ENCODE data around the gene RYR1.

The RYR1 gene

DNA sequence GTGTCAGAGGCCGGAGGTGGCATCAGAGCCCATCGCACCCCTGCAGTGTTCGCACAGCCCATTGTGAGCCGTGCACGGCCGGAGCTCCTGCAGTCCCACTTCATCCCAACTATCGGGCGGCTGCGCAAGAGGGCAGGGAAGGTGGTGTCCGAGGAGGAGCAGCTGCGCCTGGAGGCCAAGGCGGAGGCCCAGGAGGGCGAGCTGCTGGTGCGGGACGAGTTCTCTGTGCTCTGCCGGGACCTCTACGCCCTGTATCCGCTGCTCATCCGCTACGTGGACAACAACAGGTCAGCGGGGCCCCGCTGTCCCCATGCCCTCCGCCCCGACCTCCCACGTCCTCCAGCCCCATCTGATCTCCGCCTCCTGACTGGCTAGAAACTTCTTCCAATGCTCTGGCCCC is 85.7 kb downstream of the RYR1 start:
- no peak for DNase-seq

GRCh38 chr19:38519988-38520387 is 86.5 kb downstream of the RYR1 start:
- no peak for DNase-seq

DNA sequence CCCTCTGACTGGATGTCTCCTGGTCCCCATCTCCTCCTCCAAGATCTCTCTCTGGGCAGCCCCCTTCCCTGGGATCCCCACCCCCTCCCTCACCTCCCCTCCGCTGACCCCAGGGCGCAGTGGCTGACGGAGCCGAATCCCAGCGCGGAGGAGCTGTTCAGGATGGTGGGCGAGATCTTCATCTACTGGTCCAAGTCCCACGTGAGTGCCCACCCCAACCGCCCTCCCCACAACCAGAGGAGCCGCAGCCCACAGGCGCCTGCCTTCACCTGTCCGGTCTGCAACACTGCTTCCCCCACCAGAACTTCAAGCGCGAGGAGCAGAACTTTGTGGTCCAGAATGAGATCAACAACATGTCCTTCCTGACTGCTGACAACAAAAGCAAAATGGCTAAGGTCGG is 89.4 kb downstream of the RYR1 start:
- no peak for DNase-seq

- no peak for DNase-seq
Observed at GRCh38 chr19:38523319-38523718, 89.8 kb downstream of the RYR1 start.

- DNase-seq: no peak
Observed at GRCh38 chr19:38524369-38524768, 90.9 kb downstream of the RYR1 start.

GRCh38 chr19:38524994-38525634 is 91.6 kb downstream of the RYR1 start:
- no peak for DNase-seq

DNA sequence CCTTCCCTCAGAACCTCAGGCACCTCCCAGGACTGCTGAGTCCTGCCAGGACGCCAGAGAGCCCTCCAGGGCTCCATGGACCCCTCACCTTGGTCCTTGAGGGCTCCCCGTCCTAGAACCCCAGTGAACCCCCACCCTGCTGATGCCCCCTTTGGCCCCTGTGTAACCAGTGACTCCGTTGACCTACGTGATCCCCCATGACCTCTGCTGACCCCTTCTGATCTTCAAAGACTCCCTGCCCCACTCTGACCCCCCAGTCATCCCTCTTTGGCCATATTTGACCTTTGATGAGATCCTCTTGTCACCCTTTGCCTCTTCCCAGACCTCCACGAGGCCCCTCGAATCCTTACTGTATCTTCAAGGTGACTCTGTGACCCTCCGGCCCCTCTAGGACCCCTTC is 92.9 kb downstream of the RYR1 start:
- no peak for DNase-seq

- no peak for DNase-seq
Observed at GRCh38 chr19:38527466-38528136, 94.1 kb downstream of the RYR1 start.

GRCh38 chr19:38528213-38528755 is 94.8 kb downstream of the RYR1 start:
- no peak for DNase-seq

GRCh38 chr19:38528931-38529330 is 95.4 kb downstream of the RYR1 start:
- DNase-seq: no peak

DNA sequence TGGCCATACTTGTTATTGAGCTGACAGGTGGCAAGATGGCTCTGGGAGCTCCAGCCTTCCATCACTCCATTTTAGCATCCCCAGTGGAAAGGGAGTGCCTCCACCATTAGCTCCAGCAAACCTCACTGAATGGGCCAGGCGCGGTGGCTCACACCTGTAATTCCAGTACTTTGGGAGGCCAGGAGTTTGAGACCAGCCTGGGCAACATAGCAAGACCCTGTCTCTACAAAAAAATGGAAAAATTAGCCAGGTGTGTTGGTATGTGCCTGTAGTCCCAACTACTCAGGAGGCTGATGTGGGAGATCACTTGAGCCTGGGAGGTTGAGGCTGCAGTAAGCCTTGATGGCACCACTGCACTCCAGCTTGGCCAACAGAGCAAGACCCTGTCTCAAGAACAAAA is 98.0 kb downstream of the RYR1 start:
- no peak for DNase-seq

GRCh38 chr19:38532939-38533338 is 99.4 kb downstream of the RYR1 start:
- DNase-seq: no peak

DNA sequence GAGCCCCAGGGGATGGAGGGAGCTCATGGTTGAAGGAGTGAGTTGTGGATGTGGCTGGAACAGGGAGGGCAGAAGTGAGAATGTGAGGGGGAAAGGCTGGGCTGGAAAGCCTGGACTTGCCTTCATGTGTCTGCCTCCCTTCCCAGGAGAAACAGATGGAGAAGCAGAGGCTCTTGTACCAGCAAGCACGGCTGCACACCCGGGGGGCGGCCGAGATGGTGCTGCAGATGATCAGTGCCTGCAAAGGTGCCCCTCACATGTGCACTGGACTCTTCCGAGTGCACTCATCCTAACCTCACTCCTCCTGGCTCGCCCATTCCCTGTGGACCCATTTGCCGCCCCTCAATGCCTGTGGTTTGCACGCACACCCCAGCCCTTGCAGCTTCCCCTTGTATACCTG is 101.1 kb downstream of the RYR1 start:
- no peak for DNase-seq

GRCh38 chr19:38535212-38535611 is 101.7 kb downstream of the RYR1 start:
- DNase-seq: no peak

GRCh38 chr19:38537071-38537936 is 103.8 kb downstream of the RYR1 start:
- no peak for DNase-seq

- DNase-seq: no peak
Observed at GRCh38 chr19:38538386-38538785, 104.9 kb downstream of the RYR1 start.

GRCh38 chr19:38538793-38539528 is 105.5 kb downstream of the RYR1 start:
- DNase-seq: no peak

- DNase-seq: no peak
Observed at GRCh38 chr19:38539751-38540150, 106.3 kb downstream of the RYR1 start.

- DNase-seq: no peak
Observed at GRCh38 chr19:38542040-38542439, 108.5 kb downstream of the RYR1 start.

GRCh38 chr19:38543286-38543806 is 109.9 kb downstream of the RYR1 start:
- no peak for DNase-seq

DNA sequence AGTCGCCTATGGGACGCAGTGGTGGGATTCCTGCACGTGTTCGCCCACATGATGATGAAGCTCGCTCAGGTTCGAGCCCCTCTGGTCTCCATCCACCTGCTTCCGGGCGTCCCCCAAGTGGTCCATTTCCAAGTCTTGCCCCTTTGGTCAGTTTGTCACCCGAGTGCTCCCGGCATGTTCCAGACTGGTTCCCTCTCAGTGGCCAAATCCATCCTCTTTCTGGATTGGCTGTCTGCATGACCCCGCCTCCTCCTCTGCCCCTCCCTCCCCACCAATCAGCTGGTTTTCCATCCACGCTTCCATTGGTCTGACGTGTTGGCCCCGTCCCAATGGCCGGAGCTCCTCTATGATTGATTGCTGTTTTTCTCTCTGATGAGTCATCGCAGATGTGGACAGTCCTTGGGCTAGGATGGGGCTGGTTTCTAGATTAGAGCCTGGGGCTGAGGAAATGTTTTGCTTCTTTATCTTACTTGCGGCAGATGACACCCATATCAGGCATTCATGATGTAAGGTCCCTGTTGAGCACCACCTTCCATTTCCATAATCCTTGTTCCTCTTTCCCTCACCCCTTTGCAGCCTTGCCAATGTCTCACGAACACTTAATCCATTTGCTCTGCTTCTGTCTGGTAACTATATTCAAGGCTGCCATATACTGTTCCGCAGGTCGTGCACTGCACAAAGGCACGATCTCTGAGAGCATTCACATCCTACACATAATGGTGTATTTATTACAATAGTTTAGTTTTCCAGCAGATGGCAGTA is 110.5 kb downstream of the RYR1 start:
- DNase-seq: peak in 1 of 2 donors; percentile 6
